ENCODE data around the gene HNRNPK. TPM values are rescaled to one million over a fixed set of nuclear protein-coding genes. Genes with fewer than 3 reads are reported as not detected.

HNRNPK gene
- total and polyA plus RNA-seq, 4 donors, result 172 to 394 (median 308) TPM

- Histone ChIP-seq H3K36me3 (ENCODE audit: control insufficient read depth in 1 of 2, insufficient read depth in 2 of 2, low read length in 1 of 2) (no peaks in the 10 kb centered on the region), H3K4me3 (ENCODE audit: low read length in 2 of 2) (no peak overlapping the region), H3K27me3 (ENCODE audit: control insufficient read depth in 1 of 2, insufficient read depth in 2 of 2, low read length in 1 of 2) (no peaks in the 10 kb centered on the region), H3K27ac (ENCODE audit: low read depth in 1 of 2, low read length in 2 of 2) (no peak overlapping the region), H3K9me3 (ENCODE audit: control insufficient read depth, low read length) (no peaks in the 10 kb centered on the region), H3K4me1 (ENCODE audit: control insufficient read depth in 1 of 2, insufficient read depth in 2 of 2, low read length in 2 of 2) (no peaks in the 10 kb centered on the region)
- WGBS, 2 donors, result 98 to 100% methylated on average over 1 of the region's 1 CpG
- no peak for ATAC-seq (ENCODE audit: low FRiP score)
- intact Hi-C loops (cut with DNase I), result loop anchor here in 1 of 2 donors (10.0 kb wide), 1 partner anchor 294 kb away; the partner anchor contains the start of gene IDNK
- DNase-seq, result no peak
Observed at GRCh38 chr9:83919111-83919510, 60.9 kb downstream of the HNRNPK start.

Small RNA genes lying within 50 kb of the gene (microRNA-seq; reads per million reads assigned to microRNA genes)
- 19.9 to 25.0 reads per million in 2 donors for gene MIR7-1

Other genes with a start within 250 kb of the HNRNPK start
- 10 to 100 TPM in 1 of 2 donors, 1 to 10 TPM in 1; 8.0 to 10.2 TPM for gene GKAP1, start 162.4 kb downstream of the HNRNPK start, total RNA-seq
- gene GKAP1, start 162.4 kb downstream of the HNRNPK start, polyA plus RNA-seq, result 10 to 100 TPM in 1 of 2 donors, 1 to 10 TPM in 1; 8.2 to 14.8 TPM
- 1 to 10 TPM; 6.8 to 8.0 TPM for gene KIF27, start 58.8 kb downstream of the HNRNPK start, total RNA-seq
- 1 to 10 TPM in 1 of 2 donors, under 1 TPM in 1; 0.25 to 1.9 TPM for gene KIF27, start 58.8 kb downstream of the HNRNPK start, polyA plus RNA-seq
- gene RMI1, start 590 bp upstream of the HNRNPK start, total RNA-seq, result 1 to 10 TPM; 2.9 to 3.4 TPM
- 1 to 10 TPM; 1.1 to 3.4 TPM for gene RMI1, start 590 bp upstream of the HNRNPK start, polyA plus RNA-seq

All from aorta (tissue), 5 donors.